HG03342 (cell line): ENCODE measurements around the gene GPR4.
"Not testable (repeated sequence)": the region's sequence is repeated elsewhere in the genome, so short reads cannot be mapped to it uniquely, and the experiment has no call there.

Source experiments
- ATAC-seq: cut with Tn5 transposase; IDR thresholded peaks from one replicate; pipeline ENCODE4 v1.9.1; 2021; ENCODE audit warnings: mild to moderate bottlenecking, moderate library complexity; ENCODE audit not compliant: unreplicated experiment

Gene GPR4

GRCh38 chr19:45601524-45602374 lies at the start of gene GPR4:
TSS of gene GPR4 (minus strand) at chr19:45602212. CDS start at chr19:45591866, 10,346 bp downstream.
- no peak for ATAC-seq

- ATAC-seq: no peak
Measured at GRCh38 chr19:45650722-45651121, 48.7 kb upstream of the GPR4 start.

- no peak for ATAC-seq
Measured at GRCh38 chr19:45646345-45646698, 44.3 kb upstream of the GPR4 start.

- peak; percentile 35 for ATAC-seq
Measured at GRCh38 chr19:45645631-45646344, 43.8 kb upstream of the GPR4 start.

- no peak for ATAC-seq
Measured at GRCh38 chr19:45645068-45645630, 43.1 kb upstream of the GPR4 start.

GRCh38 chr19:45643927-45644771 lies 42.1 kb upstream of the GPR4 start:
- no peak for ATAC-seq

GRCh38 chr19:45643024-45643926 lies 41.3 kb upstream of the GPR4 start:
- no peak for ATAC-seq

- peak; percentile 43 for ATAC-seq
Measured at GRCh38 chr19:45641274-45642105, 39.5 kb upstream of the GPR4 start.

- ATAC-seq: no peak
Measured at GRCh38 chr19:45640849-45641273, 38.8 kb upstream of the GPR4 start.

- ATAC-seq: no peak
Measured at GRCh38 chr19:45638930-45639729, 37.1 kb upstream of the GPR4 start, which contains the start of gene EML2. TSS of gene EML2 (minus strand) at chr19:45639397. CDS start at chr19:45639376, 21 bp downstream.

- no peak for ATAC-seq
Measured at GRCh38 chr19:45637890-45638667, 36.1 kb upstream of the GPR4 start.

- no peak for ATAC-seq
Measured at GRCh38 chr19:45636902-45637301, 34.9 kb upstream of the GPR4 start.

- ATAC-seq: no peak
Measured at GRCh38 chr19:45636275-45636674, 34.3 kb upstream of the GPR4 start.

GRCh38 chr19:45632468-45633196 lies 30.6 kb upstream of the GPR4 start:
- ATAC-seq: no peak

- ATAC-seq: no peak
Measured at GRCh38 chr19:45630463-45630862, 28.5 kb upstream of the GPR4 start.

- ATAC-seq: no peak
Measured at GRCh38 chr19:45629704-45630103, 27.7 kb upstream of the GPR4 start.

GRCh38 chr19:45628219-45628618 lies 26.2 kb upstream of the GPR4 start:
- not testable (repeated sequence) for ATAC-seq
